ENCODE results near the gene SIM1.

GRCh38 chr6:100487638-100488037 lies 22.9 kb upstream of the SIM1 start:
- TF ChIP-seq CTCF (conservative IDR thresholded peaks at IDR 0.05; ENCODE audit: low read depth, low read length), result no peak
- no peak for TF ChIP-seq EZH2phosphoT487 (IDR thresholded peaks at IDR 0.05; ENCODE audit: borderline replicate concordance, low read length)

Measured in PC-3 (cell line).